UCSD-AML1 (cell line): ENCODE results near the gene ARHGAP20.

Experiments
- DNase-seq: peaks from one replicate; lab custom pipeline; 2025; ENCODE audit not compliant: unreplicated experiment; lab: John Stamatoyannopoulos, UW

ARHGAP20 gene, protein sequence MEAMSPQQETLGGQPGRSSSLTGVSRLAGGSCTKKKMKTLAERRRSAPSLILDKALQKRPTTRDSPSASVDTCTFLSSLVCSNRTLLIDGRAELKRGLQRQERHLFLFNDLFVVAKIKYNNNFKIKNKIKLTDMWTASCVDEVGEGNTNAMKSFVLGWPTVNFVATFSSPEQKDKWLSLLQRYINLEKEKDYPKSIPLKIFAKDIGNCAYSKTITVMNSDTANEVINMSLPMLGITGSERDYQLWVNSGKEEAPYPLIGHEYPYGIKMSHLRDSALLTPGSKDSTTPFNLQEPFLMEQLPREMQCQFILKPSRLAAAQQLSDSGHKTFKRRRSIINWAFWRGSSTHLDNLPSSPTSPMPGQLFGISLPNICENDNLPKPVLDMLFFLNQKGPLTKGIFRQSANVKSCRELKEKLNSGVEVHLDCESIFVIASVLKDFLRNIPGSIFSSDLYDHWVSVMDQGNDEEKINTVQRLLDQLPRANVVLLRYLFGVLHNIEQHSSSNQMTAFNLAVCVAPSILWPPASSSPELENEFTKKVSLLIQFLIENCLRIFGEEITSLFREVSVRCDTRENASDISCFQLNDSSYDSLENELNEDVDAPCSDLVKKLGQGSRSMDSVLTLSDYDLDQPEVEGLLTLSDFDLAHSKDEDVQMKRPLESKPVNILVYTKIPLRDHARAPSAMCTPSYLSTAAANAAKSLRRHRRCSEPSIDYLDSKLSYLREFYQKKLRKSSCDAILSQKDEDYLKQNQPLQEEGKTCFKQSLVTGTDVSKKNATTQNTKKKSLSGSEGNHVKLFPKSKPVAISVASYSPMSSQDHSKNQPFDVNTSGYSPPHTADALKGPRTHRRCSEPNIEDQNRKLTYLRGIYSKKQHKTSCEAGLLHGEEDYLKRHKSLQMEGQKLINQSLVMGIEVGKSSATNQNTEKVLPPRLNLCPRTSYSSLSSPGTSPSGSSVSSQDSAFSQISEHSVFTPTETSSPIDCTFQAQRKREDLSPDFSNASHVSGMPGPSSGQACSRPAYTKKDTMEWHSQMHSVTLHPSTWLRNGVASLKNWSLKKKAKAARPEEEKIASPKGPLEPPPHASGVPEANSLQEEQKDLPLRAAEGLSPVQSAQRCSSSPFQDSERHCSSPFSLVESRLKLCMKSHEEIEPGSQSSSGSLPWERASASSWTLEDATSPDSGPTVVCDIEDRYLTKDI

DNA sequence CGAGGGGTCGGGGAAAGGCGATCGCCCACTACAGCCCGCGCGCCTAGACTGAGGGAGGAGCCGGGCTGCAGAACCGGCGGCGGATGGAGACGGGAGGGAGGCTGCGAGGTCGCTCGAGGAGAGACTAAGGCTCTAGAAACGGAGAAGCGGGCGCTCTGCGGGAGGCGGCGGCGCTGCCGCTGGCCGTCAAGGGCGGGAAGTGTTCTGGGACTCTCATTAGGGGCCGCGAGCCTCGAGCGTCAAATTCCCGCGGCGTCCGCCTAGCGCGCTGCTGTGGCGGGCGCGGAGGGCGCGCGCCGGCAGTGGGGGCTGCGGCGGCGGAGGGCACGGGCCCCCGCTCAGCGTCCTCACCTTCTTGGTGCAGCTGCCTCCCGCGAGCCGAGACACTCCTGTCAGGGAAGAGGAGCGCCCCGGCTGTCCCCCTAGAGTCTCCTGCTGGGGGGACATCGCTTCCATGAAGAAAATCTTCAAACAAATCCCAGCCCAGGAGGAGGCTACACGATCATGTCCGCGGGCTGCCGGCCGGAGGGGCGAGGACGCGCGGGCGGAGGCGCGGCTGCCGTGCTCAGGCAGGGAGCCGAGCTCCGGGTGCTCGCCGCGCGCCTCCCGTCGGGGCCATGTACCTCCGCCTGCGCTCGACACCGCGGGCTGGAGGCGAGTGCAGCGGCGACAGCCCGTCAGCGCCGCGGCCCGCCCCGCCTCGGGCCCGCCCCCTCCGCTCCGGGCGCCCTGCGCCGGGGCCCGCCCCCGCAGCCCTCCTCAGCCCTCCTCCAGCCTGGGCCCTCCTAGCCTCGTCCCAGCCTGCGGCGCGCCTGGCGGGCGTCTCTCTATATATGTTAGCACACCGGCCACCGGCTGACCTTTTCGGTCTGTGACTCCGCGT, at the start of gene ARHGAP20:
TSS of gene ARHGAP20 (minus strand) at position 662 of the 883 bp plus-strand sequence. CDS start at position 456, 206 bp downstream.
- peak; percentile 41 for DNase-seq

DNA sequence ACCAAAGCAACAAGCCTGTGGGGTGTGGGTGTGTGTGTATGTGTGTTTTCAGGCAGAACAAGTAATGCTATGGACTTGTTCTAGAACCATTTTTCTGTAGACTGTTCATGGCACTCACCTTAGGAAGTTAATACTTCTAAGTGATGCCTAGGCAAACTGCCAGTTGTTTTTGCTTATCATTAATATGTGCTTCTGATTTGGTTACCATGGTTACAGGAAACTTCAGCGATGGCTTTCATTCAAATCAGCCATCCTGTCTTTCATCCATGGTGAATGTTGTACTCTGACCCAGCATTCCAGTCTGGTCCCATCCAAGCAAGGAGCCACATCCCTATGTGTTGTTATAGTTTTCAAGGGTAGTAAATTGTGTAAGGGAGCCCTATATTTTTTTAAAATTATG, 49.8 kb upstream of the ARHGAP20 start:
- no peak for DNase-seq

DNA sequence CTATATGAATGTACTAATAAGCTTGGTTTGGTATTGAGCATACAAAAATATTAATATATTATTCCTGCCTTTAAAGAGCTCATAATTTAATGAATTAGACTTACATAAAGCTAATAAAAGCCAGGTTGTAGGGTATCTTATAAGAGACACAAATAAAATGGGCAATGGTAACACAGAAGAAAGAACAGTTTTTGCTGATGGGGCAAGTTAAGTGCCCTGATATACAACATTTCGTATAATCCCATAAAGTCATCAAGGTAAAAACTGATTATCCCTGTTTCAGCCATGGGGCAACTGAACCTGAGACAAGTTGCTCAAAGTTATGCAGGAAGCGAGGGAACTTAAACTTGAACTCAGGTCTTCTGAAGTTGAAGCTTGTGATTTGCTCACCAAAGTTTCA, 48.9 kb upstream of the ARHGAP20 start:
- no peak for DNase-seq

DNA sequence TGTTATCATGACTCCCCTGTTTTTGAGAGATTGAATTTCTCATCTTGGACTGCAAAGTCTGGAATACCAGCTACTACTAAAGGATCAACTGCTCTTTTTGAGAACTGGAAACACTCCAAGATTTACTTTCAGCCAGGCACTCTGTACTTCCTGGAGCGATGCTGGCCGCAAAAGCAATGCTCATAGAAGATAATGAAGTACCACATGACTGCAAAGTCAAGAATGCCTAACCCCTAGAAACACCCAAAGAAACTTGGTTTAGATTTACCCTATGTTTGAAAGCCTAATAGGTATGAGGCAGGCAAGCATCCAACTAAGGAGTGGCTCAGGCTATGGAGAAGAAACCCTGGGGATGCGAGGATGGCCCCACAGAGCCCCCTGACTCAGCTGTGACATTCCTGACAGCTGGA, 47.7 kb upstream of the ARHGAP20 start:
- no peak for DNase-seq

DNA sequence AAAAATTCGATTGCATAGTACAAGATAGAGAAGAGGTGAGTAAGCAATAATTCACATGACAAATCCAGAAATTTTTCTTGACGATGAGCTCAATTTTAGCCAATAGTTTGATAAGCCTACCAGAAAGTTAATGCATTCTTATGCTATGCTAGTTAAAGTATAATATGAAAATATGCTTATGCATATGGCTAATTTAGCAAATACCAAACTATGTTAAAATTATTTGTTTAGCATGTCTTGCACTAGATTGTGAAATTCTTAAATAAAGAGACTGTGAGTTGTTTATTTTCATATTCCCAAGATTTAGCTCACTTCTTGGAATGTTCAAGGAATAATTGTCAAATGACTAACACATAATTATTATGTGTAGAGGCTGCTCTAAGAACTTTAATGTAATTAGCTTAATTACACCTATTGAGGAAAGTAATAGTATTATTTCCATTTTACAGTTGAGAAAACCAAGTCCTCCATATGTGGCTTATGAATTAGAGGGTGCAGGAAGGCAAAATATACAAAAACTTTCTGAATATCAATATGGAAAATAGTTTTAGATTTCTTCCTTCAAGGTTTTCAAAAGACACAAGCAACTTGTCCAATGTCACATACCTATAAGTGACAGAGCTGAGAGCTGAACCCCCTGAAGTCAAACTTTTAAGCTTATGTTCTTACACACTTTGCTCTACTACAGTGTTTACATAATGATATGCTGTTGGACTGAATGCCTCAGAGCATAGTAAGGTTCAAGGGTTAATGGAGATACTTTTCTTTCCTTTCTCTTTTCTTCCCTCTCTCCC, 45.9 kb upstream of the ARHGAP20 start:
- DNase-seq = no peak

DNA sequence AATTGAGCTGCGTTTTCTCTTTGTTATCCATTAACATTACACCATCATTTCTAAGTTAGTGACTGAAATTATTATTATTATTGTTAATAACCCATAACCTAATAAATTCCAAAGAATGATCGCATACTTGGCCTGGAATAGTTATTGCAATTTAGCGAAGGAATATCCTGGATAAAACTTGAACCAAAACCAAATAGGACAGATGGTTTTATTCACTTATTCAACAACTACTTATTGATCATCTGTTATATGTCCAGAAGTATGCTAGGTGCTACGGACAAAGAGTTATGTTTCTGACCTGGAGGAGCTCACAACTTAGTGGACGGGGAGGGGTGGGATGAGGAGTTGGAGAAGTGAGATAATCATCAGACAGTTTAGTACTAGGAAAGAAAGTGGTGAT, 44.8 kb upstream of the ARHGAP20 start:
- no peak for DNase-seq

DNA sequence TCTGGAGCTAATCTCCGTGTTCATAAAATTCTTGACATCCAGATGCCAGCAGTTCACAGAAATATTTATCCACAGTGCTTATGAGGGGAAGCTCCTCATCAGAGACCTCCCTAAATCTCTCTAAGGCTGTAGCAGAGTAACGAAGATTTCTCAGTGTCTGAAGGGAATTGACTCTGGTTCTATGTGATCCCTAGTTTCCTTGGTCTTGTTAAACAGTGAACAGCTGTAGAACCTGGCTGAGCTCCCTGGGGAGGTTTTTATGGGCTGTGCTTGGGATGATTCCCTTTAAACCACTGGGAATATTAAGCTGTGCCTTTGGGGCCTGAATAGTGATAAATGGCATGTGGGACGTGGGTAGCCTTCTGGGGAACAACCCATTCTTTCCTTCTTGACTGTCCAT, 43.7 kb upstream of the ARHGAP20 start:
- no peak for DNase-seq

DNA sequence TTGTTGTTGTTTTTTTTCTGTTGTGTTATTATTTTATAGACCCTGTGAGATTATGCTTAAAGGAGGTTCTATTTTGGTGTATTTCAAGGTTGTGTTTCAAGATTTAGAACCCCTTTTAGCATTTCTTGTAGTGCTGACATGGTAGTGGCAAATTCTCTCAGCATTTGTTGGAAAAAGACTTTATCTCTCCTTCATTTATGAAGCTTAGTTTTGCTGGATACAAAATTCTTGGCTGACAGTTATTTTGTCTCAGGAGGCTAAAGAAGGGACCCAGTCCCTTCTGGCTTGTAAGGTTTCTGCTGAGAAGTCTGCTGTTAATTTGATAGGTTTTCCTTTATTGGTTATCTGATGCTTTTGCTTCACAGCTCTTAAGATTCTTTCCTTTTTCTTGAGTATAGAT, 40.7 kb upstream of the ARHGAP20 start:
- no peak for DNase-seq

DNA sequence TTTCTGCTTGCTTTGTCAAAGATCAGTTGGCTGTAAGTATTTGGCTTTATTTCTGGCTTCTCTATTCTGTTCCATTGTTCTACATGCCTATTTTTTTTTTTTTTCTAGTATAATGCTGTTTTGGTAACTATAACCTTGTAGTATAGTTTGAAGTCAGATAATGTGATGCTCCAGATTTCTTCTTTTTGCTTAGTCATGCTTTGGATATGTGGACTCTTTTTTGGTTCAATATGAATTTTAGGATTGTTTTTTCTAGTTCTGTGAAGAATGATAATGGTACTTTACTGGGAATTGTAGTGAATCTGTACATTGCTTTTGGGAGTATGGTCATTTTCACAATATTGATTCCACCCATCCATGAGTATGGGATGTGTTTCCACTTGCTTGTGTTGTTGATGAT, 37.9 kb upstream of the ARHGAP20 start:
- no peak for DNase-seq

DNA sequence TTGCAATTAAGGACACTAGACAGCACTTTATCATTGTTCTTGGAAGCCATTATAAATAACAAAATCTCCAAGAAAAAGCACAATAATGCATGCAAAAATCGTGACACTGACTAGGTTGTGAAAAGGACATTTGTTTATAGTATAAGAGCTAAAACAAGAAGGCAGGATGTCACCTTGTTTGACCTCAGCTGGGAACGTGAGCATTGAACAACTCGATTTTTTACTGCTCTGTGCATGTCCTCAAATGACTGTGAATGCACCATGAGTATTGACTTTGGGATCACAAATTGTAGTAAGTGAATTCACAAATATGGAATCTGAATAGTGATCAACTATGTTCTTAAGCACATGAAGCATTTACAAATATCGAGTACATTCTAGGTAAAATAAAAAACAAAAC, 35.3 kb upstream of the ARHGAP20 start:
- no peak for DNase-seq

DNA sequence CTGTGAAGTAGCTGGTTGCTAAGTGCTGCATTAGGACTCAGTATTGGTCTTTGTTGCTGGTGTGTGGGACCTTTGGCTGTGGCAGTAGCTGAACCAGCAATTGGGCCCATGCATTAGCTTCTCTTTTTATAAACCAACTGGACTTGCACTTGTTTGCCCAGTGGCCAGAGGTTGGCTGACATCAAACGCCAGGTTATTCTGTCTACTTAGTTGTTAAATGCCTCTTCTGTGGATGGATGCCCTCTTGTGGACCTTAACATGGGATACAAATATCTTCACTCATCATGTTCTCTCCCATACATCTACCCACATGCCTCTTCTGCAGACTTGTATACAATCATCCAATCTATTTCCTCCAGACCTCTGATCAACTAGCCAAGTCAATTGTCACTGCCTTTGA, 26.4 kb upstream of the ARHGAP20 start:
- DNase-seq = no peak

DNA sequence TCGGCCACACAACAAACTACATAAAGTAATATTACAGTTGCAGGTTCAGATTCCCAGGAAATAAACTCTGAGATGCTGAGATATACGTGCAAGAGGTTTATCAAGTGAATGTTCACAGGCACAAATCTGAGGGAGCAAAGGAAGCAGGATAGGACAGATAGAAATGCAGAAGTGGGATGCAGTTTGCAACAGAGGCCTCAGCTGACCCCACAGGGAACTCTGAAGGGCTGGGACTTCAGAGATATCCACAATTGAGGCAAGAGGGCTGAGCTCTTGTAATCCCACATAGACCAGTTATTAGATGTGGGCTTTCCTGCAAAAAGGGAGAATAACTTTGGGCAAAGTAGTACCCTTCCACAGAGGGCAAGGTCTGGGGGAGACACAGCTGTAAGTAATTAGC, 25.4 kb upstream of the ARHGAP20 start:
- DNase-seq = no peak

DNA sequence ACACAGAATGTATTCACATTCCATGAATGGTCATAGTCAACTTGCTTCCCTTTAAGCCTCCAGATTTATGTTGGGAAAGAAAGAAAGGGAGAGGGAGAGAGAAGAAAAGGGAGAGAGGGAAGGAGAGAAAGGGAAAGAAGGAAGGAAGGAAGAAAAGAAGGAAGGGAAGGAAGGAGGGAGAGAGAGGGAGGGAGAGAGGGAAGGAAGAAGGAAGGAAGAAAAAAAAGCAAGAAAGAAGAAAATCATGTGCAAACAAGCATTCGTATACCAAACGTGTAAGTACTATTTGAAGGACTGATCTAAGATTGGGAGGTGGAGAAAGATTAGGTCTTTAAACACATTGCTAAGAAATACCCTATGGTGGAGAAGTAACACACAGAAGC, 23.9 kb upstream of the ARHGAP20 start:
- no peak for DNase-seq

DNA sequence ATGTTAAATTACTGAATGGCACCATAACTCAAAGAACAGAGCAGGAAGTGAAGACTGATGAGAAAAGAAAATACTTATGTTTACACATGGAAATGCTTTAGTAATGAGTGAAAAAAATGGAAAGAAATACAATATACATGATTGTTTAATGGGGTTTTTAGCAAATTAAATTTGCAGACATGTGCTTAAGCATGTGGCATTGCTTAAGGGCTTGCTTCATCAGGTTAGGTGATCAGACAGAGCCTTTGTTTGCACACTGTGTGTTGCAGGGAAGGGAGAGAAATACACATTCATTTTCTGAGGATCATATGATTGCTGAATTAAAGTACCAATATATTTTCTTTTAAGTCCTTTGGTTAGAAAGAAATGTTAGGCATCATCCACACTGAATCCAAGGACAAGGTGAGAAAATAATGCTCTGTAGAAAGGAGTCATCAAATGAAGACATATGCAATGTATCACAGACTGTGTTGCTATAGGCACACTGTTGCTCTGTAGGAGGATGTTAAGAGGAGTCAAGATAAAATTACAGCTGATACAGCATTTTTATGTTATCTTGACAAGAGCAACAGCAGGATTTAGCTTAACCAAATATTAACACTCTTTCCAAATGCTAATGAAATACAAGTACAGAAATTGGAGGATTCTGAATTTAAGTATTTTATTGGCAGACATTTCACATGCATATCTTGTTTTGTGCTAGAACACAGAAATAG, 23.4 kb upstream of the ARHGAP20 start:
- no peak for DNase-seq

DNA sequence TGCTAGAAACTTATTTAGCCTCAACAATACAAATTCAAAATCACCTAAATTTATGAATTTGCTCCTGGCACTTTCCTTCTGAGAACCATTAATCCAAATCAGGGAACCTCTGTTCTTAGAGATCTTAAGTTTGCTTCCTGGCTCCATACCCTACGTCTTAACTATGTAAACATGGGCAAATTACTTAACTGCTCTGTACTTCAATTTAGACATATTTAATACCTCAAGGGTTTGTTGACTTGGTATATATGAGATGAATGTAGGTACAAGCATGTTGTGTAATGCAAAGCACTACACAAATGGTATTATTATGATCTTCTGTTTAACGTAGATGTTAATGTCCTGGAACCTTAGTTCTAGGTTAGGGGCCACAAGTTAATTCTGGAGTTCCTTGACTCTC, 22.6 kb upstream of the ARHGAP20 start:
- DNase-seq = no peak

DNA sequence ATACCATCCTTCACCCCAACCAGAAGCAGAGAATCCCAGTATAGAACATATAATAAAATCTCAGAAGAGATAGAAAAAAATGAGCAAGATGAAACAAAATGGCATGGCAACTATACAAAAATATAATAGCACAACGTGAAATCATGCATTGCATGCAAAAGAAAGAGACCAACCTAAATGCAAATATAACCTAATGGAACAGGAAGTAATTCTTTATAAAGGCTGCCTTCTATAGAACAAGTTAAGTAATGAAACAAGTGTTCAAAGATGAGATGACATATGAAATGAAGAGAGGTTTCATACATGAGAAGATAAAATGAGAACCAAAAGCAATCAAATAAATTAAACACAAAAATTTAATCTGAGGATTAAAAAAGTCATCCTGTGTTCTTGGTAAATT, 18.5 kb upstream of the ARHGAP20 start:
- DNase-seq = no peak

DNA sequence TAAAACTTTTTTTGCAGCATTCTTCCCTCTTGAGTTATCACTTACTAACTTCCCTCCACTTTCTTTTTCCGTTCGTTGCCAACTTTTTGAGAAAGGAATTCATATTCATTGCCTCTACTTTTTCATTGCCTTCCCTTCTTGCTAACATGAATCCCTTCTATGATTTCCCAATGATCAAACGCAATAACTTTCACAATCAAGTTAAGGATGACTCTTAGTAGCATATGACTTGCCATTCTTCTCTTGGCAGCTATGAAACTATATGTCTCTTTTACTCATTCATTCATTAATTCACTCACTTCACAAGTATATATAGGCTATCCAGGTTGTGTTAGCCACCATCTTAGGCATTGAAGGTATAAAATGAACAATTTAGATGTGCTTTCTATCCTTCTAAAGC, 16.6 kb upstream of the ARHGAP20 start:
- no peak for DNase-seq

DNA sequence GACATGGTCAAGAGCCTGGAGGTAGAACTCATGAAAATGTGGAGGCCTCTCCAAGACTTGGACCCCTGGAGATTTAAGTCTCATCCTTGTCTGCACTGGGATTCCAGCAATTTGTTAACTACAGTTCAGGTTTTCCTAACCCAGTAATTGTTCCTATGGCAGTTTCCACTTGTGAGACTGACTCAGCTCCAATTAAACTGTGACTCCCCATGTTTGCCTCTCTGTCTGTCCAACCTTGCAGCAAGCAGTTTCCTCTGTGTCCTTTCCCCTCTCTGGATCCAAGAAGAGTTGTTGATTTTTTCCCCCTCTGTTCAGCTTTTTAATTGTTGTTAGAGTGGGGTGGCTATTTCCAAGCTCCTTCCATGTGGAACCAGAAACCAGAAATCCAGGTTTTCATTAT, 16.2 kb upstream of the ARHGAP20 start:
- no peak for DNase-seq

DNA sequence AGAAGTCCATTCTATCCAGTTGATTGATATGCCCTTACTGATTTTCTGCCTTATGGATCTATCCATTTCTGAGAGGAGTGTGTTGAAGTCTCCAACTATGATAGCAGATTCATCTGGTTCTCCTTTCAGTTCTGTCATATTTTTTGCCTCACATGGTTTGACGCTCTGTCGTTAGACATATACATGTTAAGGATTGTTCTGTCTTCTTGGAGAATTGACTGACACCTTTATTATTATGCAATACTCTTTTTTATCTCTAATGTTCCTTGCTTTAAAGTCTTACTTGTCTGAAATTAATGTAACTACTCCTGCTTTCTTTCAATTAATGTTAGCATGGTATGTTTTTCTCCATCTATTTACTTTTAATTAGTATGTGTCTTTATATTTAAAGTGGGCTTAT, 12.1 kb upstream of the ARHGAP20 start:
- DNase-seq = no peak
